VCaP (cell line): Measurements from ENCODE around the gene HOXC6.

Experiments
- H3K27ac ChIP-seq: fragments of 450-650 bp; 2 replicates; pipeline ENCODE4 v1.5.1; 2017
- TF ChIP-seq, protein P1 (sequence below): fragments of 450-650 bp; conservative IDR thresholded peaks from 2 replicates; pipeline ENCODE4 v1.5.1; 2017; ENCODE audit warnings: mild to moderate bottlenecking, moderate library complexity

The HOXC6 gene

GRCh38 chr12:54026640-54027441 is 1.4 kb upstream of the HOXC6 start:
- H3K27ac ChIP-seq = peak overlapping the region; percentile 89
- TF ChIP-seq, protein P1, sequence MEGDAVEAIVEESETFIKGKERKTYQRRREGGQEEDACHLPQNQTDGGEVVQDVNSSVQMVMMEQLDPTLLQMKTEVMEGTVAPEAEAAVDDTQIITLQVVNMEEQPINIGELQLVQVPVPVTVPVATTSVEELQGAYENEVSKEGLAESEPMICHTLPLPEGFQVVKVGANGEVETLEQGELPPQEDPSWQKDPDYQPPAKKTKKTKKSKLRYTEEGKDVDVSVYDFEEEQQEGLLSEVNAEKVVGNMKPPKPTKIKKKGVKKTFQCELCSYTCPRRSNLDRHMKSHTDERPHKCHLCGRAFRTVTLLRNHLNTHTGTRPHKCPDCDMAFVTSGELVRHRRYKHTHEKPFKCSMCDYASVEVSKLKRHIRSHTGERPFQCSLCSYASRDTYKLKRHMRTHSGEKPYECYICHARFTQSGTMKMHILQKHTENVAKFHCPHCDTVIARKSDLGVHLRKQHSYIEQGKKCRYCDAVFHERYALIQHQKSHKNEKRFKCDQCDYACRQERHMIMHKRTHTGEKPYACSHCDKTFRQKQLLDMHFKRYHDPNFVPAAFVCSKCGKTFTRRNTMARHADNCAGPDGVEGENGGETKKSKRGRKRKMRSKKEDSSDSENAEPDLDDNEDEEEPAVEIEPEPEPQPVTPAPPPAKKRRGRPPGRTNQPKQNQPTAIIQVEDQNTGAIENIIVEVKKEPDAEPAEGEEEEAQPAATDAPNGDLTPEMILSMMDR = no peak

DNA sequence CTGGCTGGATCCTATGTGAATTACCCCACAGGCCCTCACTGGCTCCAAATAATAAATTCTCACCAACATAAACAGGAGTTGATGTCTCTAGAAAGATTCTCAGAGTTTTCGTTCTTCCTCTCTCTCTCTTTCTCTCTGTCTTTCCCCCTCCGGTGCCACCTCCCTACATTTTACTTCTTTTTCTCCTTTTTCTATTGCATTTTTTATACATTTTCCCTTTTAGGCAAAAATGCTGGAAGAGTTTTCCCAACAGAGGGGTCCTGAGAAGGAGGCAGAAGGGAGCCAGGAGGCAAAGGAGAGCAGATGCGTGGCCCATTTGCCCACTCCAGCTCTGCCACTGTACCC is 826 bp upstream of the HOXC6 start:
- H3K27ac ChIP-seq = peak overlapping the region; percentile 89
- TF ChIP-seq, protein P1 = no peak

GRCh38 chr12:54029529-54030441 is 1.5 kb downstream of the HOXC6 start:
- TF ChIP-seq, protein P1 = no peak

GRCh38 chr12:54030442-54030801 is 2.2 kb downstream of the HOXC6 start:
- TF ChIP-seq, protein P1 = no peak
- H3K27ac ChIP-seq = no peak overlapping the region

More at GRCh38 chr12:54029529-54030441, 1.5 kb downstream of the HOXC6 start:
- H3K27ac ChIP-seq = no peak overlapping the region

DNA sequence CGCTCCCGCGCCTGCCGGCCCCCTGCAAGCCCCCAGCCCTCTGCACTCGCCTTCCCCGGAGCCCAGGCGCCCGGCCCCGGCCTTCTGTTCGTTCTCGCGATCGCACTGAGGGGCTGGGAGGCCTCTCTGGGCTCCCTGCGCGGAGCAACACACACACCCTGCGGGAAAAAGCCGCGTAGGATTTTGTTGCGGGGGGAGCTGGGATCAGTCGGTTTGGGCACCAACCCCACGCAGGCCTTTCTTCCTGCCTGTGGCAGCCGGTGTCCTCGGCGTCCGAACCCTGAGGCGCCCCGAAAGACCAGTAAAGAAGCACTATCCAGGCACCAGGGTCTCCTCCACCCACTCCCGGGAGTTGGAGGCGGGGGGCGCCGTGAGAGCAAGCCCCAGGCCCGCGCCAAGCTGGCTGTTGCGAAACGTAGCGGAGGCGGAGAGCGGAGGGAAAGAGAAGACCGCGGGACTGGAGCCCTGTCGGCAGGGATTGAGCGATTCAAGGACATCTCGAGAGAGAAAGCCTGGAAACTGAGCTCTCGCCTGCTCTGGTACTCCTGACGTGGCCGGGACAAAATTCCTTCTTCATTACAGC is 2.7 kb downstream of the HOXC6 start:
- H3K27ac ChIP-seq = no peak overlapping the region
- TF ChIP-seq, protein P1 = no peak

DNA sequence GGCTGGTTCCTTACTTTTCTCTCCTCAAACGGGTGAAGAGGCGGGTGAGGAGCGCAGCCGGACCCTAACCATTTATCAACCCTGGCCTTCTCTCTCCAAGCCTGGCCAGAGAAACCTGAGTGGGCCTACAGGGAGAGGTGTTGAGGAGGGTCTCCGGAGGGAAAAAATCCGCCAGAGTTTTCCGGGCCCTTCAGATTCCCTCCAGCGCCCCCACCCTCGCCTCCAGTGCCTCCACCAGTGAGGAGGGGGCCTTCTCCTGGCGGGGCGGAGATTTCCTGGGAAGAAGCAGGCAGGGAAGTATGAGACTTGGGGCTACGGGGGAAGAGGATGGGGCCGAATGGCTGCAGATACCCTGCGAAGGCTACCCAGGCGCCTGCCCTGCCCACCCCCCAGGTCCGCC is 3.2 kb downstream of the HOXC6 start:
- TF ChIP-seq, protein P1 = no peak

GRCh38 chr12:54032086-54032619 is 3.9 kb downstream of the HOXC6 start:
- TF ChIP-seq, protein P1 = no peak; the same call in 1 of the 2 replicates
- peak overlapping the region; percentile 97; the same call in 1 of the 2 replicates for H3K27ac ChIP-seq

More for the DNA sequence above, 3.2 kb downstream of the HOXC6 start:
- H3K27ac ChIP-seq = no peak overlapping the region
